ENCODE data around the gene OR52N5.

OR52N5 gene

GRCh38 chr11:5783255-5783654 lies at the start of gene OR52N5:
TSS of gene OR52N5 (minus strand) at chr11:5783355. CDS start at chr11:5778634, 4,721 bp downstream.
- DNase-seq (ENCODE audit: insufficient read length, low spot score) (no peak), FAIRE-seq (no peak)

- DNase-seq (ENCODE audit: insufficient read length, low spot score) (no peak), FAIRE-seq (no peak)
Observed at GRCh38 chr11:5831196-5831829, 48.2 kb upstream of the OR52N5 start.

- FAIRE-seq, result peak; percentile 63
- DNase-seq (ENCODE audit: insufficient read length, low spot score), result no peak
Observed at GRCh38 chr11:5818245-5818886, 35.2 kb upstream of the OR52N5 start.

- DNase-seq (ENCODE audit: insufficient read length, low spot score), result no peak
- peak; percentile 33 for FAIRE-seq
Observed at GRCh38 chr11:5815534-5815933, 32.4 kb upstream of the OR52N5 start.

- DNase-seq (ENCODE audit: insufficient read length, low spot score), result no peak
- no peak for FAIRE-seq
Observed at GRCh38 chr11:5809905-5810795, 27.0 kb upstream of the OR52N5 start.

GRCh38 chr11:5809122-5809519 lies 26.0 kb upstream of the OR52N5 start:
- no peak for FAIRE-seq
- DNase-seq (ENCODE audit: insufficient read length, low spot score), result no peak

GRCh38 chr11:5808500-5809121 lies 25.5 kb upstream of the OR52N5 start, which contains the start of gene OR52N2:
TSS of gene OR52N2 (plus strand) at chr11:5808924. CDS start at chr11:5820336, 11,412 bp downstream.
- DNase-seq (ENCODE audit: insufficient read length, low spot score) (no peak), FAIRE-seq (peak; percentile 97)

GRCh38 chr11:5807580-5807979 lies 24.4 kb upstream of the OR52N5 start:
- DNase-seq (ENCODE audit: insufficient read length, low spot score) (no peak), FAIRE-seq (no peak)

GRCh38 chr11:5803982-5804381 lies 20.8 kb upstream of the OR52N5 start:
- DNase-seq (ENCODE audit: insufficient read length, low spot score) (no peak), FAIRE-seq (no peak)

GRCh38 chr11:5796541-5796940 lies 13.4 kb upstream of the OR52N5 start:
- FAIRE-seq (no peak), DNase-seq (ENCODE audit: insufficient read length, low spot score) (no peak)

- no peak for FAIRE-seq
Observed at GRCh38 chr11:5791165-5791564, 8.0 kb upstream of the OR52N5 start, which contains the start of gene OR52N1. TSS of gene OR52N1 (minus strand) at chr11:5791265. CDS start at chr11:5788816, 2,449 bp downstream.

GRCh38 chr11:5767056-5767455 lies 16.1 kb downstream of the OR52N5 start:
- DNase-seq (ENCODE audit: insufficient read length, low spot score) (no peak), FAIRE-seq (no peak)

More at GRCh38 chr11:5791165-5791564, 8.0 kb upstream of the OR52N5 start, which contains the start of gene OR52N1:
- DNase-seq (ENCODE audit: insufficient read length, low spot score), result no peak

- DNase-seq (ENCODE audit: insufficient read length, low spot score) (no peak), FAIRE-seq (no peak)
Observed at GRCh38 chr11:5753943-5754342, 29.2 kb downstream of the OR52N5 start, which contains the start of gene OR52N4. TSS of gene OR52N4 (plus strand) at chr11:5754243. CDS start at chr11:5754741, 498 bp downstream.

- FAIRE-seq, result no peak
- DNase-seq (ENCODE audit: insufficient read length, low spot score), result no peak
Observed at GRCh38 chr11:5749836-5750235, 33.3 kb downstream of the OR52N5 start.

- no peak for FAIRE-seq
- no peak for DNase-seq (ENCODE audit: insufficient read length, low spot score)
Observed at GRCh38 chr11:5746614-5747013, 36.5 kb downstream of the OR52N5 start.

GRCh38 chr11:5738431-5738830 lies 44.7 kb downstream of the OR52N5 start:
- DNase-seq (ENCODE audit: insufficient read length, low spot score) (no peak), FAIRE-seq (no peak)

GRCh38 chr11:5737670-5738392 lies 45.3 kb downstream of the OR52N5 start:
- DNase-seq (ENCODE audit: insufficient read length, low spot score) (no peak), FAIRE-seq (no peak)

- FAIRE-seq (no peak), DNase-seq (ENCODE audit: insufficient read length, low spot score) (no peak)
Observed at GRCh38 chr11:5737091-5737490, 46.1 kb downstream of the OR52N5 start.

- DNase-seq (ENCODE audit: insufficient read length, low spot score) (no peak), FAIRE-seq (no peak)
Observed at GRCh38 chr11:5736396-5736795, 46.8 kb downstream of the OR52N5 start, which contains the start of gene OR56B1. TSS of gene OR56B1 (plus strand) at chr11:5736448. CDS start at chr11:5736517, 69 bp downstream.

- DNase-seq (ENCODE audit: insufficient read length, low spot score), result no peak
- no peak for FAIRE-seq
Observed at GRCh38 chr11:5727691-5728090, 55.5 kb downstream of the OR52N5 start.
